Pancreas (tissue), 10 donors: ENCODE results near the gene MOSPD3. TPM values are rescaled to one million over a fixed set of nuclear protein-coding genes. Genes with fewer than 3 reads are reported as not detected.
A peak's percentile ranks its signal among the peaks of the same experiment; 100 is the strongest.

Experiments used
- ATAC-seq, 4 donors: fragments of 200-7000 bp; cut with Tn5 transposase; one replicate each; pipeline versions ENCODE4 v1.8.0 to v1.9.1; 2020; ENCODE audit warnings: mild to moderate bottlenecking in 4 of 4, moderate library complexity in 4 of 4
- DNase-seq, 6 donors: peaks; one replicate each; pipeline ENCODE4 v3.0.0-alpha.2; 2020
- FAIRE-seq: peaks from 2 replicates; lab custom pipeline; 2012; peaks lifted over from hg19 to GRCh38; lab: Jason Lieb, UNC
- H3K27ac ChIP-seq, 4 donors: fragments of 200-600 bp; sonication (generic); 1 replicate in 3 of 4; 2 replicates in 1 of 4; pipeline versions ENCODE4 v1.5.0 to v1.8.0; 2020
- H3K27me3 ChIP-seq, 4 donors: fragments of 200-600 bp; one replicate each; pipeline ENCODE4 v1.8.0; 2021
- H3K36me3 ChIP-seq, 3 donors: fragments of 200-600 bp; sonication (generic) in 1 of 3; one replicate each; pipeline versions ENCODE4 v1.5.0 to v1.8.0; 2020 to 2021
- H3K4me1 ChIP-seq, 3 donors: fragments of 200-600 bp; one replicate each; pipeline ENCODE4 v1.8.0; 2021
- H3K4me3 ChIP-seq, 4 donors: fragments of 200-600 bp; sonication (generic) in 2 of 4; one replicate each; pipeline versions ENCODE4 v1.5.0 to v1.8.0; 2020 to 2021
- H3K9me3 ChIP-seq, 4 donors: fragments of 200-600 bp; one replicate each; pipeline ENCODE4 v1.8.0; 2021
- CTCF ChIP-seq, 4 donors: fragments of 200-600 bp; sonication (generic) in 3 of 4; IDR thresholded peaks; one replicate each; pipeline versions ENCODE4 v1.5.0 to v1.8.0; 2021; ENCODE audit warnings: antibody characterized with exemption in 4 of 4
- WGBS, 2 donors: extraction: QIAGEN DNeasy Blood & Tissue Kit; methylation state at CpG; one replicate each; pipeline ENCODE4 v1.1.7; 2013; 5-methylcytosine and 5-hydroxymethylcytosine counted together
- intact Hi-C, 3 donors: fragments of 100-400 bp; cut with DNase I; formaldehyde crosslinking; loops; one replicate each; pipeline versions ENCODE4 v1.11.1 to v1.14.2; 2022
- polyA plus RNA-seq, 2 donors: library from polyadenylated mRNA; stranded (reverse); fragments of 200-250 nt; gene quantifications; one replicate each; pipeline ENCODE4 v1.2.3, GENCODE V29; 2013
- total RNA-seq, 6 donors: library from RNA; stranded (reverse); fragmentation: NEBNext Ultra II Directional in 4 of 6; extraction: Animal tissue kit (Norgen Biotek cat#: 25700) in 4 of 6; gene quantifications; one replicate each; pipeline versions ENCODE4 v1.2.1 to v1.2.4, GENCODE V29; 2021 to 2023
- donor health status: healthy with polysubstance abuse.
- donor health status: DM: no; HTN: no; CAD: no; lungs with moderate emphysema.
- donor health status: DM: no; HTN: no; CAD: no.
- donor health status: control.
- donor health status: control.
- donor health status: Bipolar disorder and iron deficiency.
- donor health status: DM: yes; HTN: yes; CAD: no.
- donor health status: DM: no; HTN: no; CAD: no.
- donor health status: DM: no; HTN: no; CAD: no.
- donor health status: DM: yes; HTN: yes; CAD: no.

MOSPD3 gene
- total and polyA plus RNA-seq, 8 donors = 6.8 to 19.7 (median 10.3) TPM

GRCh38 chr7:100586266-100587025 is 25.9 kb upstream of the MOSPD3 start, which contains the start of gene FBXO24:
Gene FBXO24 (plus strand): TSS chr7:100586328. CDS start chr7:100586626, 298 bp downstream.
- peak; percentile 86 to 100 (median 100) for DNase-seq
- Histone ChIP-seq H3K9me3 (no peaks in the 10 kb centered on the region), H3K4me3 (peak within 1 kb of the TSS; percentile 85 to 100 (median 98)), H3K4me1 (peaks cover 19 to 26% (median 24%) of the 10 kb centered on the region in 3 donors), H3K36me3 (peaks cover 0 to 7% (median 5%) of the 10 kb centered on the region in 3 donors), H3K27ac (peak within 1 kb of the TSS; percentile 98 to 100 (median 99)), H3K27me3 (no peaks in the 10 kb centered on the region)
- WGBS, 2 donors = 0% methylated on average over 49 to 53 of the region's 53 CpGs
- TF ChIP-seq CTCF (IDR thresholded peaks at IDR 0.05) = no peak
- intact Hi-C loops = no loop called here
- ATAC-seq = peak in 2 of 4 donors; percentile 77 to 91
- peak; percentile 98 for FAIRE-seq

- 55 to 78% methylated on average over 1 of the region's 1 CpG for WGBS, 2 donors
- H3K36me3 ChIP-seq = no peaks in the 10 kb centered on the region
- H3K27me3 ChIP-seq = no peaks in the 10 kb centered on the region
- ATAC-seq (no peak), FAIRE-seq (no peak), DNase-seq (no peak)
- no peaks in the 10 kb centered on the region for H3K9me3 ChIP-seq
- TF ChIP-seq CTCF (IDR thresholded peaks at IDR 0.05) = no peak
- H3K4me1 ChIP-seq = peaks cover 6 to 11% (median 7%) of the 10 kb centered on the region in 3 donors
- intact Hi-C loops = no loop called here
- no peak overlapping the region for H3K4me3 ChIP-seq
- no peak overlapping the region for H3K27ac ChIP-seq
Measured at GRCh38 chr7:100588438-100588837, 23.9 kb upstream of the MOSPD3 start.

- intact Hi-C loops = no loop called here
- TF ChIP-seq CTCF (IDR thresholded peaks at IDR 0.05) = no peak
- FAIRE-seq = no peak
- Histone ChIP-seq H3K27me3 (no peaks in the 10 kb centered on the region), H3K4me1 (peaks cover 0 to 1% (median 0%) of the 10 kb centered on the region in 3 donors), H3K4me3 (no peak overlapping the region), H3K9me3 (no peaks in the 10 kb centered on the region), H3K27ac (no peak overlapping the region), H3K36me3 (no peaks in the 10 kb centered on the region)
- WGBS, 2 donors = 44 to 46% methylated on average over 7 of the region's 7 CpGs
- DNase-seq = peak in 2 of 6 donors; percentile 17 to 34
- no peak for ATAC-seq
Measured at GRCh38 chr7:100589341-100589947, 22.9 kb upstream of the MOSPD3 start.

GRCh38 chr7:100590077-100590737 is 22.1 kb upstream of the MOSPD3 start:
- Histone ChIP-seq H3K4me3 (no peak overlapping the region), H3K27ac (no peak overlapping the region)

More at GRCh38 chr7:100590077-100590737, 22.1 kb upstream of the MOSPD3 start:
- Histone ChIP-seq H3K9me3 (no peaks in the 10 kb centered on the region), H3K36me3 (no peaks in the 10 kb centered on the region), H3K27me3 (no peaks in the 10 kb centered on the region), H3K4me1 (no peaks in the 10 kb centered on the region)
- FAIRE-seq (no peak), ATAC-seq (no peak), DNase-seq (peak in 2 of 6 donors; percentile 19 to 51)
- intact Hi-C loops = no loop called here
- TF ChIP-seq CTCF (IDR thresholded peaks at IDR 0.05) = no peak
- 53% methylated on average over 20 of the region's 20 CpGs for WGBS, 2 donors
